ENCODE data around the gene SCAF1.

Gene SCAF1

GRCh38 chr19:49641688-49642491 is at the start of gene SCAF1:
Gene SCAF1, plus strand, starts transcription at chr19:49642209. Its CDS starts 2,818 bp downstream, at chr19:49645027.
- DNase-seq, result peak; percentile 99

GRCh38 chr19:49592486-49593232 is 49.4 kb upstream of the SCAF1 start:
- no peak for DNase-seq

GRCh38 chr19:49593233-49594113 is 48.5 kb upstream of the SCAF1 start:
- DNase-seq, result peak; percentile 94

GRCh38 chr19:49594157-49594992 is 47.6 kb upstream of the SCAF1 start:
- no peak for DNase-seq

GRCh38 chr19:49594993-49595818 is 46.8 kb upstream of the SCAF1 start:
- DNase-seq, result no peak

- no peak for DNase-seq
These were observed 46.1 kb upstream of the SCAF1 start for GRCh38 chr19:49595819-49596404.

GRCh38 chr19:49596407-49596806 is 45.6 kb upstream of the SCAF1 start:
- no peak for DNase-seq

GRCh38 chr19:49596954-49597702 is 44.9 kb upstream of the SCAF1 start:
- DNase-seq, result no peak

GRCh38 chr19:49597703-49597974 is 44.4 kb upstream of the SCAF1 start:
- no peak for DNase-seq

- DNase-seq, result no peak
These were observed 42.4 kb upstream of the SCAF1 start for GRCh38 chr19:49599378-49600295.

GRCh38 chr19:49601482-49602038 is 40.4 kb upstream of the SCAF1 start:
- DNase-seq, result no peak

GRCh38 chr19:49602806-49603205 is 39.2 kb upstream of the SCAF1 start:
- no peak for DNase-seq

GRCh38 chr19:49605605-49606004 is 36.4 kb upstream of the SCAF1 start:
- no peak for DNase-seq

- no peak for DNase-seq
These were observed 32.4 kb upstream of the SCAF1 start for GRCh38 chr19:49609499-49610092.

GRCh38 chr19:49613374-49613773 is 28.6 kb upstream of the SCAF1 start:
- no peak for DNase-seq

- DNase-seq, result no peak
These were observed 27.7 kb upstream of the SCAF1 start for GRCh38 chr19:49614096-49614833.

- DNase-seq, result no peak
These were observed 26.1 kb upstream of the SCAF1 start for GRCh38 chr19:49615861-49616260.

- DNase-seq, result no peak
These were observed 25.5 kb upstream of the SCAF1 start for GRCh38 chr19:49616532-49616931.

Data from midbrain (tissue), 1 donor.